DND-41 (cell line): ENCODE data around the gene SMU1.

Experiments
- CTCF ChIP-seq: IDR thresholded peaks from 2 replicates; pipeline ENCODE4 v1.5.1; 2012; ENCODE audit warnings: borderline replicate concordance, low read length, moderate library complexity, mild to moderate bottlenecking; ENCODE audit not compliant: poor library complexity, severe bottlenecking; ENCODE audit errors: extremely low read depth
- EZH2 ChIP-seq: IDR thresholded peaks from 3 replicates; pipeline ENCODE4 v1.6.1; 2012; ENCODE audit warnings: borderline replicate concordance, low read depth, mild to moderate bottlenecking, moderate library complexity, low read length, inconsistent platforms; ENCODE audit not compliant: severe bottlenecking

- no peak for TF ChIP-seq CTCF
- TF ChIP-seq EZH2, result no peak
These were observed 30.6 kb upstream of the SMU1 start for GRCh38 chr9:33106827-33107621.
